ENCODE measurements around the gene ANXA6.

Gene ANXA6

DNA sequence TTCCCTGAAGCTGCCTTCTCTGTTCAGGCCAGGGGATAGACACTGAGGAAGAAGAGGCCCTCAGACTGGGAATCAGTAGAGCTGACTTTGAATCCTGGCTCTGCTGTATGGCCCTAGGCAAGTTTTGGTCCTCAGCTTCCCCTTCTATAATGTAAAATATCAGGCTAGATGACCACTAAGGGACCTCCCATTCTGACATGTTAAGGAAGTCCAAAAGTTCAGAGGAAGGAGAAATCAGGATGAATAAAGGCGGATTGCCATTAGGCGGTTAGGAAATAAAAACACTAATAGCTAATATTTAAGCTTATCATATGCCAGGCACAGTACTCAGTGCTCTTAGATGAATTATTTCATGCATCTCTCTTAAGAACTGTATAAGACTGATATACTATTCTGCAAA lies 67.9 kb downstream of the ANXA6 start:
- no peak for TF ChIP-seq CTCF (IDR thresholded peaks at IDR 0.05; ENCODE audit: low read depth, low read length)
- no peaks in the 10 kb centered on the region for H3K4me1 ChIP-seq

GRCh38 chr5:151088986-151089385 lies 68.6 kb downstream of the ANXA6 start:
- Histone ChIP-seq H3K36me3 (no peaks in the 10 kb centered on the region), H3K4me1 (no peaks in the 10 kb centered on the region), H3K27me3 (no peaks in the 10 kb centered on the region), H3K4me3 (ENCODE audit: low read depth, low read length) (no peak overlapping the region), H3K9me3 (no peaks in the 10 kb centered on the region)
- no peak for DNase-seq
- no peak for TF ChIP-seq CTCF (IDR thresholded peaks at IDR 0.05; ENCODE audit: low read depth, low read length)

More for the DNA sequence above, 67.9 kb downstream of the ANXA6 start:
- Histone ChIP-seq H3K9me3 (no peaks in the 10 kb centered on the region), H3K27me3 (no peaks in the 10 kb centered on the region), H3K4me3 (ENCODE audit: low read depth, low read length) (no peak overlapping the region), H3K36me3 (no peaks in the 10 kb centered on the region)
- DNase-seq = no peak

DNA sequence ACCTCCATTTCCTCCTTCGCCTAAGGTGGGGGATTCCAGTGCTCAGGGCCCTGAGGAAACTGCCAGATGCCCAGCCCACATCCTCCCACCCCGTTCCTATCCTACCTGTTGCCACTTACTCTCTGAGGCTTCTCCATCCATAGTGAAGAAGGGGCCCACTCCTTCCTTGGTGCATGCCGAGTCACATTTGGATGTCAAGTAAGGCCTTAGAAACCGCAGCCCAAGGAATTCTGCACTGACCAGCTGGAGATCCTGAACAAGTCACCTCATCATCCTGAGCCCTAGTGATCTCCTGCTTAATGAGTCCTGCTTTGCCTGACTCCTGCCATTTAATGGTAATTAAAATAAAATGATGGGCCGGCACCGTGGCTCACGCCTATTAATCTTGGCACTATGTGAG lies 70.1 kb downstream of the ANXA6 start:
- Histone ChIP-seq H3K9me3 (no peaks in the 10 kb centered on the region), H3K4me3 (ENCODE audit: low read depth, low read length) (no peak overlapping the region), H3K27me3 (no peaks in the 10 kb centered on the region), H3K4me1 (no peaks in the 10 kb centered on the region), H3K36me3 (no peaks in the 10 kb centered on the region)
- TF ChIP-seq CTCF (IDR thresholded peaks at IDR 0.05; ENCODE audit: low read depth, low read length) = no peak
- no peak for DNase-seq

- H3K9me3 ChIP-seq = no peaks in the 10 kb centered on the region
- H3K4me1 ChIP-seq = peaks cover 2% of the 10 kb centered on the region; the same call in 1 of the 2 replicates
- TF ChIP-seq CTCF (IDR thresholded peaks at IDR 0.05; ENCODE audit: low read depth, low read length) = no peak
- H3K4me3 ChIP-seq (ENCODE audit: low read depth, low read length) = no peak overlapping the region
- no peak for DNase-seq
- no peaks in the 10 kb centered on the region for H3K27me3 ChIP-seq
- no peaks in the 10 kb centered on the region for H3K36me3 ChIP-seq
These were observed 70.6 kb downstream of the ANXA6 start for GRCh38 chr5:151086905-151087360.

DNA sequence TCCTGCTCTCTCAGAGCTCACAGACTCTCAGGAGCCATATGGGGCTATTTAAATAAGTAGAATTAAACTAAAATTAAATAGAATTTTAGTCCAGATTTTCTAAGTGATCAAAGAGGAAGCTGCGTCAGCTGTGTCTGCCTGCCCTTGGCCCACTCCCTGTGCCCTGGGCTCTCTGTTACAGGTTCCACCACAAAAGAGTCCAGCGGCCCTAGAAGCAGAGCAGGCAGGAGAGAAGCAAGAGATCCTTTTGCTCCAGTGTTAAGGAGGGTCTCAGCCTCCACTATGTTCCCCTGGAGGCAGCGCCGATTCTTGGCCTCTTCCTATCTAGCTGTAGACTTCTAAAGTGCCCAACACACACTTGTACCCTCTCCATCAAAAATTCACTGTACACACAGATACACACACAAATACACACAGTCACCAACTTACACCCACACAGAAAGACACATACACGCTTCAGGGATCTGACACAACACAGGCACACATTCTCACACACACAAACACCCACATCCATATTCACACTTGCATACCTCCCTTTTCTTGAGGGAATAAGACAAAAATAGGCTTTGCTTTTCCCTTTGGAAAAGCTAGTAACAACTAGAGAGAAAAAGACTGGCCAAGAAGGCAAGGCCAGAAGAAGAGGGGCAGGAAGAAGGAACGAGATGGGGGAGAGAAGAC lies 71.2 kb downstream of the ANXA6 start:
- no peaks in the 10 kb centered on the region for H3K27me3 ChIP-seq
- no peak for TF ChIP-seq CTCF (IDR thresholded peaks at IDR 0.05; ENCODE audit: low read depth, low read length)
- H3K4me1 ChIP-seq = peaks cover 3% of the 10 kb centered on the region; the same call in 1 of the 2 replicates
- H3K4me3 ChIP-seq (ENCODE audit: low read depth, low read length) = no peak overlapping the region
- H3K36me3 ChIP-seq = no peaks in the 10 kb centered on the region
- no peak for DNase-seq
- H3K9me3 ChIP-seq = no peaks in the 10 kb centered on the region

DNA sequence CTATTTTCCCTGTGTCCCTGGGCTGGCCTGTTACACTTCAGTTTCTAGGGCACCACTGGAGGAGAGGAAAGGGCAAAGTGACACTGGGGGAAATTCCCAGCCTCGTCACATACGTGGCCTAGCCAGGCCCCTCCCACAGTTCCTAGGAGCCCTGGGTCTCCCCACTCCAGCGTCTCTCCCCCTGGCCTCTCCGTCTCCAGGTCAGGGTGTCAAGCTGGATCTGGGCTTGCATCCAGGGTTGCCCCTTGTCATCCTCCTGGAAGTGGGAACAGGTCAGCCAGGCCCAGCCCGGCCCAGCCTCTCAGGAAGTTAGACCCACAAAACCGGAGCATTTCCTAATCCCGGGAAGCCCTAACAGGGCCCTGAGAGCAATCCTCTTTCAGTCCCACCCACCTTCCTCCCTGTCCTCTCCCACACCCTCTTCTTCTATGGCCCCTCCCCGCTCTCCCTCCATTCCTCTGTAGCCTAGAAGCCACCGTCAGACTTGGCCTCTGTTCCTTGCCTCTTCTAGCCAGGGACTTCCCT lies 72.0 kb downstream of the ANXA6 start:
- TF ChIP-seq CTCF (IDR thresholded peaks at IDR 0.05; ENCODE audit: low read depth, low read length) = no peak
- peaks cover 3% of the 10 kb centered on the region; the same call in 1 of the 2 replicates for H3K4me1 ChIP-seq
- H3K27me3 ChIP-seq = no peaks in the 10 kb centered on the region
- H3K4me3 ChIP-seq (ENCODE audit: low read depth, low read length) = no peak overlapping the region
- H3K36me3 ChIP-seq = no peaks in the 10 kb centered on the region
- DNase-seq = no peak
- H3K9me3 ChIP-seq = no peaks in the 10 kb centered on the region

Data from BE2C (cell line).